ENCODE data around the gene RSU1. TPM values are rescaled to one million over a fixed set of nuclear protein-coding genes. Genes with fewer than 3 reads are reported as not detected.

The RSU1 gene
- polyA plus RNA-seq, 2 of the 4 experiments (the other 2 are of a cell fraction): 99.3 to 114 TPM

DNA sequence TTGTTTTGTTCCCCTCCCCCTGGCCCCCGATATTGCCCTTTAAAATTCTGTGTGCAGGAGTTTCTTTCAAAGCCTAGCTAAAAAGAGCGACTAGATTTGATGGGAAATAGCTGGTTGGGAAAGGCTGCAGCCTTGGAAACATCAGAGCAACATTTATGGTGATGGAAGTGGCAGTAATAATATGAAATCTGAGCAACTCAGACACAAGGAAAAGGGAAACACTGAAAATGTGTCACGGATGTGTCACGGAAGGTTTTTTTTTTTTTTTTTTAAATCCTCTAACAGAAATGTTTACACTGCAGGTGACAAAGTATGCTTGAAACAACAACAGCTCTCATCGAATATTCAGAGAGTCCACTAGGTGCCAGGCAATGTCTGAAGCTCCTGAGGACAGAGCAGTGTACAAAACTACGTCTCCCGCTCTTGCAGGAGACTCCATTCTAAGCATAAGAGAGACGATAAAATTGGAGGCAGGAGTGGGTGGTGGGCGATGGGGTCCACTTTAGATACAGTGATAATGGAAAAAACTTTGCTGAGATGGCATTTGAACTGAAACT is 143.0 kb downstream of the RSU1 start:
- ChIA-PET POLR2A (no interaction called here), CTCF (no interaction called here)
- H3K27ac ChIP-seq: no peak overlapping the region
- no peaks in the 10 kb centered on the region for H3K4me1 ChIP-seq
- no peak overlapping the region for H3K4me3 ChIP-seq
- FAIRE-seq: no peak
- no peaks in the 10 kb centered on the region for H3K9me3 ChIP-seq
- no peak for DNase-seq (ENCODE audit: low read depth in 1 of 2, low spot score in 1 of 2)
- ATAC-seq: no peak
- 77% methylated on average over 9 of the region's 9 CpGs for WGBS (ENCODE audit: missing lambda C conversion rate)
- TF ChIP-seq, protein P1, sequence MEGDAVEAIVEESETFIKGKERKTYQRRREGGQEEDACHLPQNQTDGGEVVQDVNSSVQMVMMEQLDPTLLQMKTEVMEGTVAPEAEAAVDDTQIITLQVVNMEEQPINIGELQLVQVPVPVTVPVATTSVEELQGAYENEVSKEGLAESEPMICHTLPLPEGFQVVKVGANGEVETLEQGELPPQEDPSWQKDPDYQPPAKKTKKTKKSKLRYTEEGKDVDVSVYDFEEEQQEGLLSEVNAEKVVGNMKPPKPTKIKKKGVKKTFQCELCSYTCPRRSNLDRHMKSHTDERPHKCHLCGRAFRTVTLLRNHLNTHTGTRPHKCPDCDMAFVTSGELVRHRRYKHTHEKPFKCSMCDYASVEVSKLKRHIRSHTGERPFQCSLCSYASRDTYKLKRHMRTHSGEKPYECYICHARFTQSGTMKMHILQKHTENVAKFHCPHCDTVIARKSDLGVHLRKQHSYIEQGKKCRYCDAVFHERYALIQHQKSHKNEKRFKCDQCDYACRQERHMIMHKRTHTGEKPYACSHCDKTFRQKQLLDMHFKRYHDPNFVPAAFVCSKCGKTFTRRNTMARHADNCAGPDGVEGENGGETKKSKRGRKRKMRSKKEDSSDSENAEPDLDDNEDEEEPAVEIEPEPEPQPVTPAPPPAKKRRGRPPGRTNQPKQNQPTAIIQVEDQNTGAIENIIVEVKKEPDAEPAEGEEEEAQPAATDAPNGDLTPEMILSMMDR (IDR thresholded peaks at IDR 0.05): no peak
- no peak for TF ChIP-seq POLR2A (IDR thresholded peaks at IDR 0.05; ENCODE audit: low read length)
- TF ChIP-seq FOSB (CRISPR knock-in tag; IDR thresholded peaks at IDR 0.05): no peak
- TF ChIP-seq, protein P2, sequence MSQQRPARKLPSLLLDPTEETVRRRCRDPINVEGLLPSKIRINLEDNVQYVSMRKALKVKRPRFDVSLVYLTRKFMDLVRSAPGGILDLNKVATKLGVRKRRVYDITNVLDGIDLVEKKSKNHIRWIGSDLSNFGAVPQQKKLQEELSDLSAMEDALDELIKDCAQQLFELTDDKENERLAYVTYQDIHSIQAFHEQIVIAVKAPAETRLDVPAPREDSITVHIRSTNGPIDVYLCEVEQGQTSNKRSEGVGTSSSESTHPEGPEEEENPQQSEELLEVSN (IDR thresholded peaks at IDR 0.05; ENCODE audit: borderline replicate concordance, low read depth): no peak
- no peak for TF ChIP-seq RCOR1 (IDR thresholded peaks at IDR 0.05; ENCODE audit: low read depth, low read length)
- no peak for TF ChIP-seq TFCP2L1 (CRISPR knock-in tag; IDR thresholded peaks at IDR 0.05)
- TF ChIP-seq NPAS2 (CRISPR knock-in tag; IDR thresholded peaks at IDR 0.05; ENCODE audit: borderline replicate concordance): no peak
- TF ChIP-seq, protein P3, sequence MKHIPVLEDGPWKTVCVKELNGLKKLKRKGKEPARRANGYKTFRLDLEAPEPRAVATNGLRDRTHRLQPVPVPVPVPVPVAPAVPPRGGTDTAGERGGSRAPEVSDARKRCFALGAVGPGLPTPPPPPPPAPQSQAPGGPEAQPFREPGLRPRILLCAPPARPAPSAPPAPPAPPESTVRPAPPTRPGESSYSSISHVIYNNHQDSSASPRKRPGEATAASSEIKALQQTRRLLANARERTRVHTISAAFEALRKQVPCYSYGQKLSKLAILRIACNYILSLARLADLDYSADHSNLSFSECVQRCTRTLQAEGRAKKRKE (CRISPR knock-in tag; IDR thresholded peaks at IDR 0.05; ENCODE audit: low read depth): no peak
- TF ChIP-seq FOXS1 (CRISPR knock-in tag; IDR thresholded peaks at IDR 0.05): no peak
- no peak for TF ChIP-seq NFE2L2 (conservative IDR thresholded peaks at IDR 0.05; ENCODE audit: low read length)
- TF ChIP-seq EP300 (IDR thresholded peaks at IDR 0.05): no peak
- no peak for TF ChIP-seq MYC (IDR thresholded peaks at IDR 0.05; ENCODE audit: borderline replicate concordance, low read length)
- no peak for TF ChIP-seq NR3C1 (IDR thresholded peaks at IDR 0.05)
- no peak for TF ChIP-seq ESRRA (IDR thresholded peaks at IDR 0.05; ENCODE audit: borderline replicate concordance, low read length)
- no peak for TF ChIP-seq RAD21 (conservative IDR thresholded peaks at IDR 0.05 in 1 of 2, IDR thresholded peaks at IDR 0.05 in 1 of 2)
- TF ChIP-seq RFX5 (IDR thresholded peaks at IDR 0.05): no peak
- TF ChIP-seq HOXB13 (CRISPR knock-in tag; IDR thresholded peaks at IDR 0.05; ENCODE audit: low read depth): no peak
- no peak overlapping the region for H3K4me2 ChIP-seq

DNA sequence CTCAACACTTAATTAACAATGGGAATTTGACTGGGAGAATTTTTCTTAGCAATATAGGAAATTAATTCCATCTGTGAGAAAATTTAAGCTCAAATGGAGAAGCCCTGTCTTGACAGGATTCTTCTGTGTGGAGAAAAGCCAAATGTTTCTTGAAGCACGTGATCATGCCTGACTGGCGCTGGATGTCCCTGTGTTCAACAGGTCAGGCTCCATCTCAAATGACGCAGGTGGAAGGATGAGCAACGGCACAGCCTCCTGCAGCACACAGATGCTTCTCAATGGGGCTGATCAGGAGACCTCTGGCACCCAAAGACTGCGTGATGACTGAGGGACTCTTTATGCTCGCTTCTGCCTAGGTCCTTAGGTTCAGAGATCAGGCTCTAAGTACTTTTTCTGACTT is 143.8 kb downstream of the RSU1 start:
- Histone ChIP-seq H3K4me2 (no peak overlapping the region), H3K4me1 (no peaks in the 10 kb centered on the region), H3K4me3 (no peak overlapping the region), H3K27ac (no peak overlapping the region), H3K9me3 (no peaks in the 10 kb centered on the region)
- no peak for ATAC-seq
- CTCF ChIA-PET: interaction anchor here (0.9 kb wide), 1 partner anchor 16 kb away, joined by 4 read pairs; no protein-coding TSS in a partner anchor
- TF ChIP-seq POLR2AphosphoS2 (conservative IDR thresholded peaks at IDR 0.05; ENCODE audit: low read length): no peak
- no peak for TF ChIP-seq SREBF2 (IDR thresholded peaks at IDR 0.05)
- no peak for TF ChIP-seq HOXB13 (CRISPR knock-in tag; IDR thresholded peaks at IDR 0.05; ENCODE audit: low read depth)
- no peak for TF ChIP-seq MYC (IDR thresholded peaks at IDR 0.05; ENCODE audit: borderline replicate concordance, low read length)
- POLR2A ChIA-PET: no interaction called here
- 72% methylated on average over 6 of the region's 6 CpGs for WGBS (ENCODE audit: missing lambda C conversion rate)
- no peak for FAIRE-seq
- no peak for DNase-seq (ENCODE audit: low read depth in 1 of 2, low spot score in 1 of 2)

DNA sequence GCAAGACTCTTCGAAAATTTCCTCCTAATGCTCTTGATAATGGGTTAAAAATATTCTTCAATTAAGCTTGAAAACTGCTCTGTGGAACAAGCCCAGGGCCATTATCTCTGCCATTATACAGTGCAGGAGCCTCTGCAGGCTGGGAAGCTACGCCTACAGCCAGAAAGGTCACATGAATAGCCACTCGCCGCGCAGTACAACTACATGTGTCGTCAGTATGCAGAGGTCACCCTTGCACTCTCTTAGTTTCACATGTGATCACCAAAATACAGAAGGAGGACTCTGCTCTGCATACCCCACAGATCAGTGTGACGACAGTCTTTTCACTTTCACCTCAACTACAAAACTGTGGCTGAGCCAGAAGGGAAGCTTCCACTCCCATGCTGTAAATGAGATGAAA is 153.8 kb downstream of the RSU1 start:
- FAIRE-seq (no peak), ATAC-seq (no peak), DNase-seq (ENCODE audit: low read depth in 1 of 2, low spot score in 1 of 2) (no peak)
- CTCF ChIA-PET: no interaction called here
- no peak overlapping the region for H3K4me2 ChIP-seq
- no peak overlapping the region for H3K27ac ChIP-seq
- H3K9me3 ChIP-seq: no peaks in the 10 kb centered on the region
- POLR2A ChIA-PET: no interaction called here
- WGBS (ENCODE audit: missing lambda C conversion rate): 83% methylated on average over 7 of the region's 7 CpGs
- H3K4me3 ChIP-seq: no peak overlapping the region
- H3K4me1 ChIP-seq: no peaks in the 10 kb centered on the region
- TF ChIP-seq GATA3 (IDR thresholded peaks at IDR 0.05; ENCODE audit: borderline replicate concordance): no peak
- no peak for TF ChIP-seq JUN (IDR thresholded peaks at IDR 0.05)
- TF ChIP-seq, protein P2 (IDR thresholded peaks at IDR 0.05; ENCODE audit: borderline replicate concordance, low read depth): no peak
- TF ChIP-seq, protein P4, sequence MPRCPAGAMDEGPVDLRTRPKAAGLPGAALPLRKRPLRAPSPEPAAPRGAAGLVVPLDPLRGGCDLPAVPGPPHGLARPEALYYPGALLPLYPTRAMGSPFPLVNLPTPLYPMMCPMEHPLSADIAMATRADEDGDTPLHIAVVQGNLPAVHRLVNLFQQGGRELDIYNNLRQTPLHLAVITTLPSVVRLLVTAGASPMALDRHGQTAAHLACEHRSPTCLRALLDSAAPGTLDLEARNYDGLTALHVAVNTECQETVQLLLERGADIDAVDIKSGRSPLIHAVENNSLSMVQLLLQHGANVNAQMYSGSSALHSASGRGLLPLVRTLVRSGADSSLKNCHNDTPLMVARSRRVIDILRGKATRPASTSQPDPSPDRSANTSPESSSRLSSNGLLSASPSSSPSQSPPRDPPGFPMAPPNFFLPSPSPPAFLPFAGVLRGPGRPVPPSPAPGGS (IDR thresholded peaks at IDR 0.05): no peak
- TF ChIP-seq, protein P5, sequence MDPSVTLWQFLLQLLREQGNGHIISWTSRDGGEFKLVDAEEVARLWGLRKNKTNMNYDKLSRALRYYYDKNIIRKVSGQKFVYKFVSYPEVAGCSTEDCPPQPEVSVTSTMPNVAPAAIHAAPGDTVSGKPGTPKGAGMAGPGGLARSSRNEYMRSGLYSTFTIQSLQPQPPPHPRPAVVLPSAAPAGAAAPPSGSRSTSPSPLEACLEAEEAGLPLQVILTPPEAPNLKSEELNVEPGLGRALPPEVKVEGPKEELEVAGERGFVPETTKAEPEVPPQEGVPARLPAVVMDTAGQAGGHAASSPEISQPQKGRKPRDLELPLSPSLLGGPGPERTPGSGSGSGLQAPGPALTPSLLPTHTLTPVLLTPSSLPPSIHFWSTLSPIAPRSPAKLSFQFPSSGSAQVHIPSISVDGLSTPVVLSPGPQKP (IDR thresholded peaks at IDR 0.05; ENCODE audit: low read depth, low read length): no peak
- TF ChIP-seq, protein P6, sequence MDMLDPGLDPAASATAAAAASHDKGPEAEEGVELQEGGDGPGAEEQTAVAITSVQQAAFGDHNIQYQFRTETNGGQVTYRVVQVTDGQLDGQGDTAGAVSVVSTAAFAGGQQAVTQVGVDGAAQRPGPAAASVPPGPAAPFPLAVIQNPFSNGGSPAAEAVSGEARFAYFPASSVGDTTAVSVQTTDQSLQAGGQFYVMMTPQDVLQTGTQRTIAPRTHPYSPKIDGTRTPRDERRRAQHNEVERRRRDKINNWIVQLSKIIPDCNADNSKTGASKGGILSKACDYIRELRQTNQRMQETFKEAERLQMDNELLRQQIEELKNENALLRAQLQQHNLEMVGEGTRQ (IDR thresholded peaks at IDR 0.05): no peak
- no peak for TF ChIP-seq HOXB5 (CRISPR knock-in tag; IDR thresholded peaks at IDR 0.05)
- TF ChIP-seq EP300 (IDR thresholded peaks at IDR 0.05): no peak
- no peak for TF ChIP-seq RNF2 (IDR thresholded peaks at IDR 0.05; ENCODE audit: borderline replicate concordance, low read depth)
- TF ChIP-seq JUNB (IDR thresholded peaks at IDR 0.05): no peak
- TF ChIP-seq EHMT2 (IDR thresholded peaks at IDR 0.05; ENCODE audit: low read depth): no peak

All from A549 (cell line).